Activated naive CD8-positive, alpha-beta T cell (primary cell): ENCODE measurements around the gene FMN2.

Experiments
- H3K27ac Mint-ChIP-seq: one replicate; pipeline ENCODE4 v1.8.0; 2021; ENCODE audit warnings: mixed read lengths
- H3K27me3 Mint-ChIP-seq: one replicate; pipeline ENCODE4 v1.8.0; 2021; ENCODE audit warnings: mixed read lengths
- H3K36me3 Mint-ChIP-seq: one replicate; pipeline ENCODE4 v1.8.0; 2021; ENCODE audit warnings: mixed read lengths
- H3K4me1 Mint-ChIP-seq: one replicate; pipeline ENCODE4 v1.8.0; 2021; ENCODE audit warnings: low read depth, mixed read lengths
- H3K4me3 Mint-ChIP-seq: one replicate; pipeline ENCODE4 v1.8.0; 2021; ENCODE audit warnings: mild to moderate bottlenecking, mixed read lengths
- H3K9me3 Mint-ChIP-seq: one replicate; pipeline ENCODE4 v1.8.0; 2021; ENCODE audit warnings: low read depth, mixed read lengths

FMN2 gene

DNA sequence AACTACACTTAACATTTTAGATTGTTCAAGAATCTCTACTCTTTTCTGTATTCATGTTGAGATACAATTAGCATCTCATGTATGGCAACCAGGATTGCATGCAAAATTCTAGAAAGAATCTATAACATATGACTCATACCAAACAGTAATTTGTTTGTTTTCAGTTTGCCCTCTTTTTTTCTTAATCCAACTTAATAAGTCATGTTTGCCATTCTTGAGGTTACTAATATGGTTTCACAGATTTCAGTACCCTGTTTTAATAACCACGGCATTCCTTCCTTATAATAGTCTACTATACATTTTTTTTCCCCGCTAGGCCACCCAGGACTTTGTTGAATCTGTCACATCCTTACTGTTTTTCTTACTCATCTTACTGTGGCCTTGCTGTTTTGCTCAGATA is 140.8 kb downstream of the FMN2 start:
- Mint-ChIP-seq H3K4me1 (no peaks in the 10 kb centered on the region), H3K9me3 (peaks cover 7% of the 10 kb centered on the region), H3K36me3 (no peaks in the 10 kb centered on the region), H3K27ac (no peak overlapping the region), H3K4me3 (no peak overlapping the region), H3K27me3 (no peaks in the 10 kb centered on the region)

DNA sequence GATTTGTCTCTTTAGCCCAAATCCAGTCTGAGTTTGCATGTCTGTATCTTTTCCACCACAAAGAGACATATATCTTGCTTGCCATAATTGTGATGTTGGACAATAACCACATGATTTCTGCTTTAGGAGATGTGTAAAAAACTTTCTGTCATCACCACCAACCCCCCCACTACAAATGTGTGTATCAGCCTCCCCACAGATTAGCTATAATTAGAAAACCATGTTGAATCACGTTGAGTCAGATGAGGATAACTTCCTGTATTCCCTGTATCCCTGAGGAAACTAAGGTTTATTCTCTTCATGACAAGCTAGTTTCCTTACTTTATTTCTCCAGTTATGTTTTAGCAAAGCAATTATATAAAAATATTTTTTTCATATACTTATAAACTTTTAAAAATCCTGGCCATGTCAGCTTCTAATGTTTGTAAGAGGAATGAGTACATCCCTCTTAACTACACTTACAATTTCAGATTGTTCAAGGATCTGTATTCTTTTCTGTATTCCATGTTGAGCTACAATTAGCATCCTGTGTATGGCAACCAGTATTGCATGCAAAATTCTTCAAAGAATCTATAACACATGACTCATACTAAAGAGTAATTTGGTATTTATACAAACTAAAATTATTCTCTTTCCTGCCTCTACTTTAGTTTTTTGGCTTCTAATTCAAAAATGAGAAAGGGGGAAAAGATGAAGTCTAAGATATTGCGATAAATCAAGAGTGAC is 143.0 kb downstream of the FMN2 start:
- Mint-ChIP-seq H3K27ac (no peak overlapping the region), H3K27me3 (no peaks in the 10 kb centered on the region), H3K9me3 (peaks cover 4% of the 10 kb centered on the region), H3K36me3 (no peaks in the 10 kb centered on the region), H3K4me1 (no peaks in the 10 kb centered on the region), H3K4me3 (no peak overlapping the region)

- H3K4me3 Mint-ChIP-seq = no peak overlapping the region
- no peaks in the 10 kb centered on the region for H3K36me3 Mint-ChIP-seq
- H3K27ac Mint-ChIP-seq = no peak overlapping the region
- H3K4me1 Mint-ChIP-seq = no peaks in the 10 kb centered on the region
- no peaks in the 10 kb centered on the region for H3K27me3 Mint-ChIP-seq
- H3K9me3 Mint-ChIP-seq = peaks cover 4% of the 10 kb centered on the region
Measured at GRCh38 chr1:240235521-240236288, 144.0 kb downstream of the FMN2 start.

GRCh38 chr1:240237305-240237721 is 145.6 kb downstream of the FMN2 start:
- H3K4me1 Mint-ChIP-seq = no peaks in the 10 kb centered on the region
- H3K4me3 Mint-ChIP-seq = no peak overlapping the region
- H3K36me3 Mint-ChIP-seq = no peaks in the 10 kb centered on the region
- no peak overlapping the region for H3K27ac Mint-ChIP-seq
- H3K9me3 Mint-ChIP-seq = peaks cover 4% of the 10 kb centered on the region
- no peaks in the 10 kb centered on the region for H3K27me3 Mint-ChIP-seq

DNA sequence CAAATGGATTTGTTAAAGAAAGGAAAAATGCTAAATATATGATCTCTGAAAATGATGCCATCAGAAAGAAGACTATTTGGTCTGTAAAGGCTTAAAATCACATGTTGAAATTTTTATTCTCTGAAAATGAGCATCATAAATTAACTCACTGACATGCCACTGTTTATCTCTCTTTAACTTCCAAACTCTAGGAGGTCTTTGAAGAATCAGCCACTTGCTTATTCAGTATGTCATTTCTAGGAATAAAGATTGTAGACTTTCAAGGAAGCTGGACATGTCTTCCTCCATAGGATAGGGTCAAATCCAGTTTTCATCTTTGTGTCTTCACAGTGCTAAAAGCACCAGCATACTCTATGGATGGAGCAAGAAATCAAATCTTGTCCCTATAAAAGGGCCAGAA is 147.6 kb downstream of the FMN2 start:
- Mint-ChIP-seq H3K9me3 (no peaks in the 10 kb centered on the region), H3K27me3 (no peaks in the 10 kb centered on the region), H3K4me1 (no peaks in the 10 kb centered on the region), H3K4me3 (no peak overlapping the region), H3K27ac (no peak overlapping the region), H3K36me3 (no peaks in the 10 kb centered on the region)

- H3K36me3 Mint-ChIP-seq = no peaks in the 10 kb centered on the region
- no peaks in the 10 kb centered on the region for H3K9me3 Mint-ChIP-seq
- H3K27ac Mint-ChIP-seq = no peak overlapping the region
- H3K27me3 Mint-ChIP-seq = no peaks in the 10 kb centered on the region
- no peaks in the 10 kb centered on the region for H3K4me1 Mint-ChIP-seq
- no peak overlapping the region for H3K4me3 Mint-ChIP-seq
Measured at GRCh38 chr1:240241278-240241677, 149.6 kb downstream of the FMN2 start.

- Mint-ChIP-seq H3K9me3 (no peaks in the 10 kb centered on the region), H3K4me1 (no peaks in the 10 kb centered on the region), H3K27me3 (no peaks in the 10 kb centered on the region), H3K36me3 (no peaks in the 10 kb centered on the region), H3K4me3 (no peak overlapping the region), H3K27ac (no peak overlapping the region)
Measured at GRCh38 chr1:240242601-240243144, 151.0 kb downstream of the FMN2 start.

DNA sequence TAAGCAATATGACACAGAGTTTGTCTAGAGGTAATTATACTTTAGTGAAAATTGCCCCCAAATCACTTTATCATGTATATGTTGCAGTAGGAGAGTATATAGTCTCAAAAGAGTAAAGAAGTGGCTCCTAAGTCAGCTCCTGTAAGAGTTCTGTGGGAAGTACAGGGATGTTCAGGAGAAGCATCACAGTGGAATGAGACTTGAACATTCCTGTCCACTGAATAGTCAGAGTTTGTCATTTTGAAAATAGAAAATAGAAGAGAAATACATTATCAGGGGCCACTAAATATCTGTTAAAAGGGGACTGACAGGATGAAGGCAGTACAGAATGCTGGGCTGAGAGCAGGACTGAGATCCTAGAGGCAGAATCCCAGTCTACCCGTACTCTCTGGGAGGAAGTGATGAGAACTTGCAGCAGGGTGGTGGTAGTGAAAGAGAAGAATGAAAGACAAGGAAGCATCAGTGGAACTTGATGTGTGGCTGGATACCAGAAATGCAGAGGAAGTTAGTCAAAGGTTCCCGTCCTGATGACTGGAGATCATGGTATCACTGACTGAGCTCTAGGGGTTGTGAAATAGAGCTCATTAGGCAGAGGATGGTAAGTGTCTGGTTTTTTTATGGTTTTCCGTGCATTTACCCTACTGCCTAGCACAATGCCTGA is 153.4 kb downstream of the FMN2 start:
- Mint-ChIP-seq H3K27me3 (no peaks in the 10 kb centered on the region), H3K9me3 (peaks cover 11% of the 10 kb centered on the region)

DNA sequence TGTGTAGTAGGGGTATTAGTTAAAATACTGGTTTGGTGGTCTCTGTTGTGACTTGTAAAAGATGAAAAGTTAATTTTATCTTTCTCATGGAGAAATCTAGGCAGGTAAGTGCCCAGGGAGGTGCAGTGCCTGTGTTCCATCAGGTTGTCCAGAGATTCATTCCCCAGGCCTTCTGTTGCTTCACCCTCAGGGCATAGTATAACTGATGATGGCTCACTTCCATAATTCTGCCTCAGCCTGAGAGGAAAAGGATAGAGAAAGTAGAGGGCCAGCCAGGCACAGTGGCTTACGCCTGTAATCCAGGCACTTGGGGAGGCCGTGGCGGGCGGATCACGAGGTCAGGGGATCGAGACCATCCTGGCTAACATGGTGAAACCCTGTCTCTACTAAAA is 153.9 kb downstream of the FMN2 start:
- Mint-ChIP-seq H3K27me3 (no peaks in the 10 kb centered on the region), H3K4me3 (no peak overlapping the region), H3K9me3 (peaks cover 16% of the 10 kb centered on the region), H3K4me1 (no peaks in the 10 kb centered on the region), H3K36me3 (no peaks in the 10 kb centered on the region), H3K27ac (no peak overlapping the region)

More for the DNA sequence above, 153.4 kb downstream of the FMN2 start:
- H3K4me1 Mint-ChIP-seq = no peaks in the 10 kb centered on the region
- no peaks in the 10 kb centered on the region for H3K36me3 Mint-ChIP-seq
- H3K4me3 Mint-ChIP-seq = no peak overlapping the region
- H3K27ac Mint-ChIP-seq = no peak overlapping the region

DNA sequence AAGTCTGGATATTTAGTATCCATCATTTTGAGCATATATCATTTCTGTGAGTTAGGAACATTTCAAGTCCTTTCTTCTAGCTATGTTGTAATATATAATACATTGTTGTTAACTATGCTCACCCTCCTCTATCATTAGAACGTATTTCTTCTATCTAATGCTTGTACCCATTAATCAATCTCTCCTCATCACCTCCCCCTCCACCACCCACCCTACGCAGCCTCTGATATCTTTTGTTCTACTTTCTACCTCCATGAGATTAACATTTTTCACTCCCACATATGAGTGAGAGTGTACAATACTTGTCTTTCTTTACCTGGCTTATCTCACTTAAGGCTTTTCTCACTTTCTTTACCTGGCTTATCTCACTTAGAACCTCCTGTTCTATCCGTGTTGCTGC is 156.2 kb downstream of the FMN2 start:
- Mint-ChIP-seq H3K27ac (no peak overlapping the region), H3K27me3 (no peaks in the 10 kb centered on the region), H3K9me3 (peaks cover 16% of the 10 kb centered on the region), H3K4me1 (no peaks in the 10 kb centered on the region), H3K36me3 (no peaks in the 10 kb centered on the region), H3K4me3 (no peak overlapping the region)

- Mint-ChIP-seq H3K9me3 (peaks cover 27% of the 10 kb centered on the region), H3K27ac (no peak overlapping the region), H3K36me3 (no peaks in the 10 kb centered on the region), H3K4me3 (no peak overlapping the region), H3K4me1 (no peaks in the 10 kb centered on the region), H3K27me3 (no peaks in the 10 kb centered on the region)
Measured at GRCh38 chr1:240254006-240254405, 162.3 kb downstream of the FMN2 start.

GRCh38 chr1:240254778-240255291 is 163.2 kb downstream of the FMN2 start:
- Mint-ChIP-seq H3K27me3 (no peaks in the 10 kb centered on the region), H3K36me3 (no peaks in the 10 kb centered on the region), H3K9me3 (peaks cover 19% of the 10 kb centered on the region), H3K4me3 (no peak overlapping the region), H3K27ac (no peak overlapping the region), H3K4me1 (no peaks in the 10 kb centered on the region)

- Mint-ChIP-seq H3K9me3 (peaks cover 13% of the 10 kb centered on the region), H3K4me3 (no peak overlapping the region), H3K4me1 (no peaks in the 10 kb centered on the region), H3K27me3 (no peaks in the 10 kb centered on the region), H3K36me3 (no peaks in the 10 kb centered on the region), H3K27ac (no peak overlapping the region)
Measured at GRCh38 chr1:240255922-240256321, 164.2 kb downstream of the FMN2 start.

DNA sequence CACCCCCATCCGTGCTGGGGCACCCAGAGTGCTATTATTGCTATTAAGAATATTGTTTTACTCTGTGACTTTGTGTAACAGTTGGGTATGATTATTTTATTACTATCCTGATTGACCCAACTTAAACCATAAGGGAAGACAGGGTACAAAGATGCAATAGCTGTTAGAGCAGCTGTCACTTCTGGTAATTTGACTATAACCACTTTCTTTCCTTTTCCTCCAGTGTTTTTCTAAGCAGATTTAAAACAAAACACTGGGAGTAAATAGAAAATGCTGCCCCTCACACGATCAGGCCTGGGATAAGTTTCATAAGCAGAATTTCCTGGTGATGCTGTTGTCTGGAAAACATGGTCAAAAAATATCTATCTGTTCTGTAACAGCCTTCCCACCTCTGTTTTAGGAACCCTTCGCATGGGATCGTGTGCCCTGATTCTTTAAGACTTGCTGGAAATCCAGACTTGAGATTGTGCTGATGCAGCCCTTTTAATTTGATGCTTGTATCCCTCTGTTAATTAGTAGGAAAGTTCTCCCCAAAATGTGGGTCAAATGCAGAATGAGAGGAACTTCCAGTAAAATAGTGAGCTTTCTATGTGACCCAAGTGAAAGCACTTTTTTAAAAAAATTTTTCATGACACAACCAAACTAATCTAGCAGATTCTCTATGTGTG is 165.3 kb downstream of the FMN2 start:
- H3K4me1 Mint-ChIP-seq = no peaks in the 10 kb centered on the region
- no peak overlapping the region for H3K4me3 Mint-ChIP-seq
- no peak overlapping the region for H3K27ac Mint-ChIP-seq
- no peaks in the 10 kb centered on the region for H3K27me3 Mint-ChIP-seq
- peaks cover 19% of the 10 kb centered on the region for H3K9me3 Mint-ChIP-seq
- no peaks in the 10 kb centered on the region for H3K36me3 Mint-ChIP-seq
